ENCODE measurements around the gene DEXI.

GRCh38 chr16:10902999-10903398 is 39.3 kb downstream of the DEXI start:
- no peak for TF ChIP-seq POLR2AphosphoS5 (IDR thresholded peaks at IDR 0.05; ENCODE audit: borderline replicate concordance, low read depth, low read length)
- TF ChIP-seq EZH2 (IDR thresholded peaks at IDR 0.05): no peak
- no peak for TF ChIP-seq FOXP2 (optimal IDR thresholded peaks at IDR 0.05; ENCODE audit: control extremely low read depth, extremely low read length, insufficient read depth)
